GM12878 (cell line): ENCODE data around the gene KRTAP9-1. TPM values are rescaled to one million over a fixed set of nuclear protein-coding genes. Genes with fewer than 3 reads are reported as not detected.

Experiments
- ATAC-seq: fragments of 200-7000 bp; cut with Tn5 transposase; 3 replicates; pipeline ENCODE4 v1.9.1; 2020; ENCODE audit warnings: mild to moderate bottlenecking, moderate library complexity
- BruUV-seq: library from RNA; stranded (reverse); fragments of 400-500 nt; replicated peaks from 2 replicates; lab custom pipeline; 2021; lab: Mats Ljungman, UMichigan
- CTCF ChIA-PET: fragments of 300-600 bp; sonication (Branson Sonifier 250); formaldehyde crosslinking; extraction: SDS; loops from one replicate; lab custom pipeline; 2021; ENCODE audit warnings: inconsistent platforms; lab: Yijun Ruan, JAX
- POLR2A ChIA-PET: fragments of 350-600 bp; formaldehyde crosslinking; extraction: SDS; loops from one replicate; lab custom pipeline; 2021; ENCODE audit warnings: inconsistent platforms; lab: Charles Lee
- RAD21 ChIA-PET: fragments of 300-600 bp; sonication (Branson Sonifier 250); formaldehyde crosslinking; loops from one replicate; lab custom pipeline; 2023; ENCODE audit warnings: antibody characterized with exemption; ENCODE audit not compliant: unreplicated experiment; lab: Charles Lee
- SMC1A ChIA-PET: fragments of 300-600 bp; sonication (Branson Sonifier 250); formaldehyde crosslinking; loops from one replicate; lab custom pipeline; 2023; ENCODE audit not compliant: unreplicated experiment, uncharacterized antibody; lab: Charles Lee
- DNase-seq: peaks from one replicate; pipeline ENCODE4 v3.0.0-alpha.2; 2011; ENCODE audit warnings: low read depth, low spot score
- FAIRE-seq: peaks from 3 replicates; lab custom pipeline; 2011; peaks lifted over from hg19 to GRCh38; lab: Jason Lieb, UNC
- H2AFZ ChIP-seq: 2 replicates; pipeline ENCODE4 v1.6.0; 2011; ENCODE audit warnings: low read depth, low read length, control low read depth; ENCODE audit not compliant: control insufficient read depth
- H3K27ac ChIP-seq: 2 replicates; pipeline ENCODE4 v1.5.1; 2011; ENCODE audit warnings: control low read depth; ENCODE audit not compliant: control insufficient read depth, insufficient read depth
- H3K27me3 ChIP-seq, 2 experiments: replicated peaks in 1 of 2; 2 replicates each; pipeline versions ENCODE4 v1.6.0 to v1.6.1; 2011; ENCODE audit warnings: low read length in 1 of 2; ENCODE audit not compliant: control insufficient read depth in 2 of 2, insufficient read depth in 2 of 2
- H3K36me3 ChIP-seq, 2 experiments: 2 replicates each; pipeline ENCODE4 v1.5.1; 2011; ENCODE audit warnings: low read length in 1 of 2; ENCODE audit not compliant: control insufficient read depth in 2 of 2, insufficient read depth in 2 of 2
- H3K4me1 ChIP-seq: 2 replicates; pipeline ENCODE4 v1.6.1; 2011; ENCODE audit warnings: mild to moderate bottlenecking, low read length, moderate library complexity, mixed read lengths; ENCODE audit not compliant: control insufficient read depth, insufficient read depth
- H3K4me2 ChIP-seq: 2 replicates; pipeline ENCODE4 v1.6.0; 2011; ENCODE audit warnings: control low read depth; ENCODE audit not compliant: control insufficient read depth, insufficient read depth
- H3K4me3 ChIP-seq: fragments of 200-600 bp; sonication (generic); 2 replicates; pipeline ENCODE4 v1.5.1; 2016
- H3K79me2 ChIP-seq: 2 replicates; pipeline ENCODE4 v1.6.0; 2011; ENCODE audit warnings: low read length; ENCODE audit not compliant: control insufficient read depth, insufficient read depth
- H3K9ac ChIP-seq: 2 replicates; pipeline ENCODE4 v1.8.0; 2011; ENCODE audit warnings: low read length, control low read depth, mixed read lengths; ENCODE audit not compliant: control insufficient read depth, insufficient read depth
- H3K9me3 ChIP-seq: replicated peaks from 3 replicates; pipeline ENCODE4 v1.5.1; 2011; ENCODE audit warnings: mild to moderate bottlenecking, low read length; ENCODE audit not compliant: control insufficient read depth, insufficient read depth
- H4K20me1 ChIP-seq: 2 replicates; pipeline ENCODE4 v1.6.0; 2011; ENCODE audit not compliant: control insufficient read depth, insufficient read depth
- BACH1 ChIP-seq: fragments of 450-650 bp; IDR thresholded peaks from 2 replicates; pipeline ENCODE4 v1.6.1; 2017; ENCODE audit warnings: mild to moderate bottlenecking, borderline replicate concordance
- CREM ChIP-seq: IDR thresholded peaks from 2 replicates; pipeline ENCODE4 v1.6.1; 2014; ENCODE audit warnings: antibody characterized with exemption, low read depth
- EGR1 ChIP-seq, 2 experiments: IDR thresholded peaks; 1 replicate in 1 of 2; 2 replicates in 1 of 2; pipeline ENCODE4 v1.6.1; 2011 to 2012; ENCODE audit warnings: low read depth in 2 of 2, low read length in 2 of 2, borderline replicate concordance in 1 of 2, mild to moderate bottlenecking in 1 of 2, moderate library complexity in 1 of 2
- EZH2 ChIP-seq: IDR thresholded peaks from 2 replicates; pipeline ENCODE4 v1.6.1; 2012; ENCODE audit warnings: low read depth, mild to moderate bottlenecking, control low read depth, inconsistent platforms, low read length, borderline replicate concordance; ENCODE audit not compliant: control insufficient read depth
- PAX8 ChIP-seq: fragments of 450-650 bp; IDR thresholded peaks from 2 replicates; pipeline ENCODE4 v1.6.1; 2017; ENCODE audit warnings: mild to moderate bottlenecking, moderate library complexity
- RELA ChIP-seq: fragments of 450-650 bp; IDR thresholded peaks from 2 replicates; pipeline ENCODE4 v1.8.0; 2014; ENCODE audit warnings: borderline replicate concordance; ENCODE audit not compliant: partially characterized antibody
- RFX5 ChIP-seq: IDR thresholded peaks from 2 replicates; pipeline ENCODE4 v1.6.1; 2011; ENCODE audit warnings: low read depth, low read length, improper control_type of control experiment
- SIX5 ChIP-seq: IDR thresholded peaks from 2 replicates; pipeline ENCODE4 v1.6.1; 2011; ENCODE audit warnings: mild to moderate bottlenecking, low read depth, low read length, moderate library complexity; ENCODE audit not compliant: severe bottlenecking
- WGBS: methylation state at CpG from one replicate; pipeline ENCODE4 v1.1.6; 2016; ENCODE audit warnings: low lambda C conversion rate; ENCODE audit not compliant: insufficient replicate concordance, insufficient coverage; ENCODE audit errors: missing lambda C conversion rate; 5-methylcytosine and 5-hydroxymethylcytosine counted together
- in situ Hi-C: fragments of 300-500 bp; cut with MboI; formaldehyde crosslinking; loops from 9 replicates; pipeline ENCODE4 v1.14.3; 2018; ENCODE audit warnings: mixed read lengths
- intact Hi-C: fragments of 100-400 bp; cut with micrococcal nuclease; formaldehyde crosslinking; loops from one replicate; pipeline ENCODE4 v1.14.2; 2022; ENCODE audit not compliant: unreplicated experiment
- polyA plus RNA-seq, 11 experiments: library from polyadenylated mRNA; depleted of rRNA in 4 of 11; unstranded in 6 of 11; stranded (reverse) in 5 of 11; fragments of >200 nt; fragmentation: Nextera tagmentation in 4 of 11; fragmentation: Illumina TruSeq in 1 of 11; extraction: Ambion mirVana in 4 of 11; extraction: Trizol in 1 of 11; gene quantifications; 1 replicate in 1 of 11; 2 replicates in 10 of 11; pipeline versions ENCODE4 v1.2.1 to v1.2.3, GENCODE V29; 2011 to 2016; ENCODE audit warnings: inconsistent platforms in 2 of 11, missing spikeins in 2 of 11, low read depth in 1 of 11
- total RNA-seq, 4 experiments: library from RNA; depleted of rRNA in 3 of 4; stranded (reverse); fragments of >200 nt in 3 of 4; fragmentation: Illumina TruSeq in 1 of 4; extraction: Trizol in 1 of 4; gene quantifications; 2 replicates each; pipeline versions ENCODE4 v1.2.1 to v1.2.3, GENCODE V29; 2013 to 2021
- TF ChIP-seq, protein P1 (sequence below): fragments of 450-650 bp; IDR thresholded peaks from 2 replicates; pipeline ENCODE4 v1.6.1; 2017; ENCODE audit warnings: borderline replicate concordance
- TF ChIP-seq, protein P2 (sequence below): fragments of 450-650 bp; IDR thresholded peaks from 2 replicates; pipeline ENCODE4 v1.6.1; 2016; ENCODE audit warnings: mild to moderate bottlenecking
- TF ChIP-seq, protein P3 (sequence below): fragments of 450-650 bp; IDR thresholded peaks from 2 replicates; pipeline ENCODE4 v1.6.1; 2017; ENCODE audit warnings: antibody characterized with exemption, mild to moderate bottlenecking, moderate library complexity

KRTAP9-1 gene
- total and polyA plus RNA-seq, 10 of the 15 experiments (the other 5 are each of a cell fraction or from before 2014, with no cell fraction given), result not detected

DNA sequence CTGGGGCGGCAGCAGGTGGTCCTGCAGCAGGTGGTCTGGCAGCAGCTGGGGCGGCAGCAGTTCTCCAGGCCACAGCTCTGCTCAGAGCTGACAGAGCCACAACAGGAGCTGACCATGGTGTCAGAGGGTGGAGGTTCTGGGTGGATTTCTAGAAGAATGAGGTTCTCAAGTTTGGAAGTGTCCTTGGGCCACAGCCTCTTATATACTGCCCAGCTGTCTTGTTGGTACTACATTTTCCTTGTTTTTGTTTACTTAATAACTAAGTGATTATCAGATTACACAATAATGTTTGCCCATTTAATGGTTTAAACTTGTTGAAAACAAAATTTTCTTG is 40.1 kb upstream of the KRTAP9-1 start, which contains the start of gene KRTAP4-5:
Gene KRTAP4-5 (minus strand): TSS at position 174 of the 334 bp plus-strand sequence. CDS start 58 bp downstream, at position 116.
- H4K20me1 ChIP-seq, result no peaks in the 10 kb centered on the region
- TF ChIP-seq SIX5 (no peak), RELA (no peak), RFX5 (no peak), EZH2 (no peak), BACH1 (no peak), CREM (no peak), PAX8 (no peak), EGR1 (IDR thresholded peaks at IDR 0.05; ENCODE audit: borderline replicate concordance in 1 of 2, low read depth in 2 of 2, low read length in 2 of 2) (no peak)
- TF ChIP-seq, protein P1, sequence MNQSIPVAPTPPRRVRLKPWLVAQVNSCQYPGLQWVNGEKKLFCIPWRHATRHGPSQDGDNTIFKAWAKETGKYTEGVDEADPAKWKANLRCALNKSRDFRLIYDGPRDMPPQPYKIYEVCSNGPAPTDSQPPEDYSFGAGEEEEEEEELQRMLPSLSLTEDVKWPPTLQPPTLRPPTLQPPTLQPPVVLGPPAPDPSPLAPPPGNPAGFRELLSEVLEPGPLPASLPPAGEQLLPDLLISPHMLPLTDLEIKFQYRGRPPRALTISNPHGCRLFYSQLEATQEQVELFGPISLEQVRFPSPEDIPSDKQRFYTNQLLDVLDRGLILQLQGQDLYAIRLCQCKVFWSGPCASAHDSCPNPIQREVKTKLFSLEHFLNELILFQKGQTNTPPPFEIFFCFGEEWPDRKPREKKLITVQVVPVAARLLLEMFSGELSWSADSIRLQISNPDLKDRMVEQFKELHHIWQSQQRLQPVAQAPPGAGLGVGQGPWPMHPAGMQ, result no peak
- TF ChIP-seq, protein P2, sequence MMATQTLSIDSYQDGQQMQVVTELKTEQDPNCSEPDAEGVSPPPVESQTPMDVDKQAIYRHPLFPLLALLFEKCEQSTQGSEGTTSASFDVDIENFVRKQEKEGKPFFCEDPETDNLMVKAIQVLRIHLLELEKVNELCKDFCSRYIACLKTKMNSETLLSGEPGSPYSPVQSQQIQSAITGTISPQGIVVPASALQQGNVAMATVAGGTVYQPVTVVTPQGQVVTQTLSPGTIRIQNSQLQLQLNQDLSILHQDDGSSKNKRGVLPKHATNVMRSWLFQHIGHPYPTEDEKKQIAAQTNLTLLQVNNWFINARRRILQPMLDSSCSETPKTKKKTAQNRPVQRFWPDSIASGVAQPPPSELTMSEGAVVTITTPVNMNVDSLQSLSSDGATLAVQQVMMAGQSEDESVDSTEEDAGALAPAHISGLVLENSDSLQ, result no peak
- TF ChIP-seq, protein P3, sequence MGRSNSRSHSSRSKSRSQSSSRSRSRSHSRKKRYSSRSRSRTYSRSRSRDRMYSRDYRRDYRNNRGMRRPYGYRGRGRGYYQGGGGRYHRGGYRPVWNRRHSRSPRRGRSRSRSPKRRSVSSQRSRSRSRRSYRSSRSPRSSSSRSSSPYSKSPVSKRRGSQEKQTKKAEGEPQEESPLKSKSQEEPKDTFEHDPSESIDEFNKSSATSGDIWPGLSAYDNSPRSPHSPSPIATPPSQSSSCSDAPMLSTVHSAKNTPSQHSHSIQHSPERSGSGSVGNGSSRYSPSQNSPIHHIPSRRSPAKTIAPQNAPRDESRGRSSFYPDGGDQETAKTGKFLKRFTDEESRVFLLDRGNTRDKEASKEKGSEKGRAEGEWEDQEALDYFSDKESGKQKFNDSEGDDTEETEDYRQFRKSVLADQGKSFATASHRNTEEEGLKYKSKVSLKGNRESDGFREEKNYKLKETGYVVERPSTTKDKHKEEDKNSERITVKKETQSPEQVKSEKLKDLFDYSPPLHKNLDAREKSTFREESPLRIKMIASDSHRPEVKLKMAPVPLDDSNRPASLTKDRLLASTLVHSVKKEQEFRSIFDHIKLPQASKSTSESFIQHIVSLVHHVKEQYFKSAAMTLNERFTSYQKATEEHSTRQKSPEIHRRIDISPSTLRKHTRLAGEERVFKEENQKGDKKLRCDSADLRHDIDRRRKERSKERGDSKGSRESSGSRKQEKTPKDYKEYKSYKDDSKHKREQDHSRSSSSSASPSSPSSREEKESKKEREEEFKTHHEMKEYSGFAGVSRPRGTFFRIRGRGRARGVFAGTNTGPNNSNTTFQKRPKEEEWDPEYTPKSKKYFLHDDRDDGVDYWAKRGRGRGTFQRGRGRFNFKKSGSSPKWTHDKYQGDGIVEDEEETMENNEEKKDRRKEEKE, result no peak
- TF ChIP-seq, all 136 proteins: peak for 0
- ChIA-PET POLR2A (no interaction called here), SMC1A (interaction anchor here (0.6 kb wide), 1 partner anchor 442 kb away, joined by 3 read pairs; no protein-coding TSS in a partner anchor), CTCF (no interaction called here), RAD21 (no interaction called here)
- no peak within 1 kb of the TSS for H3K9ac ChIP-seq
- no peaks in the 10 kb centered on the region for H3K27me3 ChIP-seq
- WGBS, result 0% methylated on average over 2 of the region's 2 CpGs
- H3K79me2 ChIP-seq, result no peaks in the 10 kb centered on the region
- H3K27ac ChIP-seq, result no peak within 1 kb of the TSS
- in situ Hi-C loops, result no loop called here
- ATAC-seq (no peak), FAIRE-seq (no peak), DNase-seq (no peak)
- no peaks in the 10 kb centered on the region for H3K36me3 ChIP-seq
- intact Hi-C loops, result no loop called here
- H3K4me1 ChIP-seq, result no peaks in the 10 kb centered on the region
- no TSS peak for BruUV-seq
- H2AFZ ChIP-seq, result no peak within 1 kb of the TSS
- H3K4me3 ChIP-seq, result no peak within 1 kb of the TSS
- H3K9me3 ChIP-seq, result no peaks in the 10 kb centered on the region
- H3K4me2 ChIP-seq, result no peak within 1 kb of the TSS
